HepG2 (cell line): ENCODE measurements around the gene UNC5A. TPM values are rescaled to one million over a fixed set of nuclear protein-coding genes. Genes with fewer than 3 reads are reported as not detected.

Experiments used
- ATAC-seq: fragments of 200-7000 bp; cut with Tn5 transposase; 3 replicates; pipeline ENCODE4 v1.9.1; 2020; ENCODE audit warnings: mild to moderate bottlenecking, moderate library complexity
- BruUV-seq: library from RNA; stranded (reverse); fragments of 400-500 nt; replicated peaks from 2 replicates; lab custom pipeline; 2021; lab: Mats Ljungman, UMichigan
- CTCF ChIA-PET: fragments of 300-600 bp; formaldehyde crosslinking; extraction: SDS; loops from one replicate; lab custom pipeline; 2021; ENCODE audit warnings: low total read pairs, inconsistent platforms, low intra/inter-chr PET ratio; lab: Yijun Ruan, JAX
- POLR2A ChIA-PET: fragments of 350-600 bp; sonication (Branson Sonifier 250); formaldehyde crosslinking; loops from one replicate; lab custom pipeline; 2020; ENCODE audit warnings: antibody characterized with exemption, inconsistent platforms; lab: Yijun Ruan, JAX
- DNase-seq: peaks from one replicate; pipeline ENCODE4 v3.0.0-alpha.2; 2015; ENCODE audit warnings: low spot score
- FAIRE-seq: peaks from 3 replicates; lab custom pipeline; 2011; peaks lifted over from hg19 to GRCh38; lab: Jason Lieb, UNC
- H2AFZ ChIP-seq: one replicate; pipeline ENCODE4 v1.6.1; 2011; ENCODE audit warnings: low read length, inconsistent platforms
- H3K27ac ChIP-seq: fragments of 300-600 bp; 3 replicates; pipeline ENCODE4 v1.8.0; 2011; ENCODE audit warnings: mixed run types, mild to moderate bottlenecking, mixed read lengths, low read length, inconsistent platforms; ENCODE audit not compliant: insufficient read depth; ENCODE audit errors: extremely low read length
- H3K27me3 ChIP-seq, 2 experiments: fragments of 200-600 bp in 1 of 2; 2 replicates in 1 of 2; 3 replicates in 1 of 2; pipeline versions ENCODE4 v1.6.0 to v1.8.0; 2011; ENCODE audit warnings: low read length in 2 of 2, mild to moderate bottlenecking in 2 of 2, moderate library complexity in 2 of 2, inconsistent platforms in 1 of 2; ENCODE audit not compliant: insufficient read depth in 2 of 2, control insufficient read depth in 1 of 2
- H3K36me3 ChIP-seq, 2 experiments: fragments of 200-600 bp in 1 of 2; replicated peaks in 1 of 2; 2 replicates in 1 of 2; 3 replicates in 1 of 2; pipeline versions ENCODE4 v1.5.1 to v1.8.0; 2011; ENCODE audit warnings: low read length in 2 of 2, inconsistent platforms in 1 of 2; ENCODE audit not compliant: insufficient read depth in 2 of 2, control insufficient read depth in 1 of 2
- H3K4me1 ChIP-seq: 2 replicates; pipeline ENCODE4 v1.5.1; 2012; ENCODE audit warnings: low read length, inconsistent platforms; ENCODE audit not compliant: insufficient read depth
- H3K4me2 ChIP-seq: 2 replicates; pipeline ENCODE4 v1.6.0; 2011; ENCODE audit warnings: low read depth, low read length, inconsistent platforms
- H3K4me3 ChIP-seq, 3 experiments: fragments of 200-600 bp in 1 of 3; sonication (generic), shearing (Covaris generic) in 1 of 3; replicated peaks in 1 of 3; 2 replicates each; pipeline ENCODE4 v1.5.1; 2011 to 2016; ENCODE audit warnings: low read length in 3 of 3, inconsistent platforms in 2 of 3, low read depth in 2 of 3, mild to moderate bottlenecking in 2 of 3, control low read depth in 1 of 3, mixed read lengths in 1 of 3; ENCODE audit not compliant: insufficient read depth in 1 of 3
- H3K79me2 ChIP-seq: one replicate; pipeline ENCODE4 v1.6.1; 2011; ENCODE audit warnings: low read length, inconsistent platforms; ENCODE audit not compliant: insufficient read depth
- H3K9ac ChIP-seq: 2 replicates; pipeline ENCODE4 v1.6.0; 2011; ENCODE audit warnings: mild to moderate bottlenecking, low read depth, low read length, inconsistent platforms; ENCODE audit not compliant: insufficient read depth
- H3K9me3 ChIP-seq: 2 replicates; pipeline ENCODE4 v1.5.1; 2012; ENCODE audit warnings: mild to moderate bottlenecking, low read length
- H4K20me1 ChIP-seq: 2 replicates; pipeline ENCODE4 v1.6.0; 2011; ENCODE audit warnings: inconsistent platforms, mild to moderate bottlenecking, low read length, moderate library complexity; ENCODE audit not compliant: insufficient read depth
- AGO2 ChIP-seq: fragments of 200-400 bp; formaldehyde crosslinking; optimal IDR thresholded peaks from 2 replicates; pipeline ENCODE3; 2017; ENCODE audit warnings: mild to moderate bottlenecking, low read depth, low read length, moderate library complexity
- AKAP8 ChIP-seq: sonication (generic); formaldehyde crosslinking; IDR thresholded peaks from 2 replicates; pipeline ENCODE4 v1.5.1; 2020; ENCODE audit warnings: mild to moderate bottlenecking, missing genetic modification reagents
- CCDC6 ChIP-seq: sonication (generic); formaldehyde crosslinking; IDR thresholded peaks from 2 replicates; pipeline ENCODE4 v1.8.1; 2022; ENCODE audit warnings: mild to moderate bottlenecking, missing genetic modification reagents, moderate library complexity
- EED ChIP-seq: sonication (generic); formaldehyde crosslinking; IDR thresholded peaks from 2 replicates; pipeline ENCODE4 v1.5.0; 2020; ENCODE audit warnings: mild to moderate bottlenecking, missing genetic modification reagents
- FOXA3 ChIP-seq: IDR thresholded peaks from 2 replicates; pipeline ENCODE4 v1.6.1; 2016; ENCODE audit warnings: missing genetic modification reagents, missing compliant biosample characterization
- HOXA9 ChIP-seq: sonication (generic); formaldehyde crosslinking; IDR thresholded peaks from 2 replicates; pipeline ENCODE4 v1.8.1; 2022; ENCODE audit warnings: missing genetic modification reagents, mild to moderate bottlenecking, moderate library complexity, borderline replicate concordance
- JARID2 ChIP-seq: sonication (generic); formaldehyde crosslinking; IDR thresholded peaks from 2 replicates; pipeline ENCODE4 v1.8.1; 2023; ENCODE audit warnings: missing genetic modification reagents, inconsistent platforms; ENCODE audit not compliant: insufficient replicate concordance
- NPAS2 ChIP-seq: sonication (generic); formaldehyde crosslinking; IDR thresholded peaks from 2 replicates; pipeline ENCODE4 v1.8.0; 2022; ENCODE audit warnings: mild to moderate bottlenecking, missing genetic modification reagents, borderline replicate concordance
- NR2F2 ChIP-seq: IDR thresholded peaks from 2 replicates; pipeline ENCODE4 v1.6.1; 2012; ENCODE audit warnings: low read depth, inconsistent platforms, borderline replicate concordance
- RARA ChIP-seq: IDR thresholded peaks from 2 replicates; pipeline ENCODE4 v1.6.1; 2016; ENCODE audit warnings: missing genetic modification reagents, missing compliant biosample characterization
- RCOR2 ChIP-seq: IDR thresholded peaks from 2 replicates; pipeline ENCODE4 v1.6.1; 2016; ENCODE audit warnings: missing biosample characterization, missing genetic modification reagents
- U2AF1 ChIP-seq: fragments of 200-400 bp; formaldehyde crosslinking; optimal IDR thresholded peaks from 2 replicates; pipeline ENCODE3; 2017; ENCODE audit warnings: mild to moderate bottlenecking, low read depth, low read length
- ZBTB21 ChIP-seq: sonication (generic); formaldehyde crosslinking; IDR thresholded peaks from 2 replicates; pipeline ENCODE4 v1.4.0; 2020; ENCODE audit warnings: missing genetic modification reagents
- ZNF607 ChIP-seq: sonication (generic); formaldehyde crosslinking; IDR thresholded peaks from 2 replicates; pipeline ENCODE4 v1.5.1; 2020; ENCODE audit warnings: missing genetic modification reagents, mild to moderate bottlenecking, borderline replicate concordance
- WGBS: methylation state at CpG from one replicate; pipeline ENCODE4 v1.1.6; 2017; ENCODE audit warnings: low lambda C conversion rate; 5-methylcytosine and 5-hydroxymethylcytosine counted together
- in situ Hi-C: cut with HindIII; loops from 2 replicates; pipeline ENCODE4 v1.10.0; 2017; ENCODE audit warnings: low pct_unique_long_range_greater_than_20kb; ENCODE audit not compliant: extremely low pct_ligation_motif_present
- intact Hi-C: fragments of 100-400 bp; cut with micrococcal nuclease; formaldehyde crosslinking; loops from one replicate; pipeline ENCODE4 v1.10.0; 2022; ENCODE audit not compliant: unreplicated experiment
- polyA plus RNA-seq, 8 experiments: library from polyadenylated mRNA; depleted of rRNA in 3 of 8; stranded (reverse) in 7 of 8; unstranded in 1 of 8; fragments of >200 nt; fragmentation: Illumina TruSeq in 4 of 8; extraction: Trizol in 4 of 8; gene quantifications; 2 replicates each; pipeline versions ENCODE4 v1.2.1 to v1.2.3, GENCODE V29; 2011 to 2016; ENCODE audit warnings: low read depth in 4 of 8, missing spikeins in 1 of 8, mixed read lengths in 1 of 8; ENCODE audit not compliant: insufficient read depth in 1 of 8
- total RNA-seq, 5 experiments: library from RNA; depleted of rRNA; stranded (reverse); fragments of >200 nt; fragmentation: Illumina TruSeq; extraction: Trizol; gene quantifications; 2 replicates each; pipeline ENCODE4 v1.2.3, GENCODE V29; 2016; ENCODE audit warnings: low read depth in 1 of 5
- TF ChIP-seq, protein P1 (sequence below): sonication (generic); formaldehyde crosslinking; IDR thresholded peaks from 2 replicates; pipeline ENCODE4 v1.4.0; 2020; ENCODE audit warnings: missing genetic modification reagents, borderline replicate concordance
- TF ChIP-seq, protein P2 (sequence below): sonication (generic); formaldehyde crosslinking; IDR thresholded peaks from 2 replicates; pipeline ENCODE4 v1.8.1; 2023; ENCODE audit warnings: mild to moderate bottlenecking, missing genetic modification reagents

Gene UNC5A
- total and polyA plus RNA-seq, 2 of the 13 experiments (the other 11 are each of a cell fraction or from before 2014, with no cell fraction given), result not detected

DNA sequence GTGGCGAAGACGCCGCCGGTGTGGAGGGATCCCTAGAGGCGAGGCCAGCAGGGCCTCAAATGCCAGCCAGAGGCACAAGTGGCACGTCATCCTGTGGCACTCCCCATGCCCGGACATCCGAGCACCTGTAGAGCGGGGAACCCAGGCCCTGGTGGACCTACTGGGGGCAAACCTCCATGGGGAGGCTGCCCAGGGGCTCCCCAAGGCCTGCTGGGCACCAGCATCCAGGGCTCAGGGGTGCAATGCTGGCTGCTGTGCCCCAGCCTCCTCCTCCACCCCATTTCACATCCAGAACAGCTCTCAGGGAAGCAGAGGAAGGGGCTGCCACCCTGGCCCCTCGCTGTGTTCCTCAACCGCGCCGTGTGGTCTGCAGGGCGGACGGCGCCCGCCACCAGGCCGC is 45.2 kb downstream of the UNC5A start:
- no peaks in the 10 kb centered on the region for H3K36me3 ChIP-seq
- H3K4me2 ChIP-seq, result no peak overlapping the region
- TF ChIP-seq CCDC6 (CRISPR knock-in tag), result no peak
- no peak for TF ChIP-seq NR2F2
- no peak for TF ChIP-seq EED (CRISPR knock-in tag)
- no peak for TF ChIP-seq ZNF607 (CRISPR knock-in tag)
- TF ChIP-seq FOXA3 (CRISPR knock-in tag), result no peak
- no peak for TF ChIP-seq AKAP8 (CRISPR knock-in tag)
- TF ChIP-seq NPAS2 (CRISPR knock-in tag), result no peak
- no peak for TF ChIP-seq ZBTB21 (CRISPR knock-in tag)
- no peak for TF ChIP-seq U2AF1
- TF ChIP-seq RCOR2, result no peak
- TF ChIP-seq JARID2 (CRISPR knock-in tag), result no peak
- TF ChIP-seq HOXA9 (CRISPR knock-in tag), result no peak
- TF ChIP-seq, protein P1, sequence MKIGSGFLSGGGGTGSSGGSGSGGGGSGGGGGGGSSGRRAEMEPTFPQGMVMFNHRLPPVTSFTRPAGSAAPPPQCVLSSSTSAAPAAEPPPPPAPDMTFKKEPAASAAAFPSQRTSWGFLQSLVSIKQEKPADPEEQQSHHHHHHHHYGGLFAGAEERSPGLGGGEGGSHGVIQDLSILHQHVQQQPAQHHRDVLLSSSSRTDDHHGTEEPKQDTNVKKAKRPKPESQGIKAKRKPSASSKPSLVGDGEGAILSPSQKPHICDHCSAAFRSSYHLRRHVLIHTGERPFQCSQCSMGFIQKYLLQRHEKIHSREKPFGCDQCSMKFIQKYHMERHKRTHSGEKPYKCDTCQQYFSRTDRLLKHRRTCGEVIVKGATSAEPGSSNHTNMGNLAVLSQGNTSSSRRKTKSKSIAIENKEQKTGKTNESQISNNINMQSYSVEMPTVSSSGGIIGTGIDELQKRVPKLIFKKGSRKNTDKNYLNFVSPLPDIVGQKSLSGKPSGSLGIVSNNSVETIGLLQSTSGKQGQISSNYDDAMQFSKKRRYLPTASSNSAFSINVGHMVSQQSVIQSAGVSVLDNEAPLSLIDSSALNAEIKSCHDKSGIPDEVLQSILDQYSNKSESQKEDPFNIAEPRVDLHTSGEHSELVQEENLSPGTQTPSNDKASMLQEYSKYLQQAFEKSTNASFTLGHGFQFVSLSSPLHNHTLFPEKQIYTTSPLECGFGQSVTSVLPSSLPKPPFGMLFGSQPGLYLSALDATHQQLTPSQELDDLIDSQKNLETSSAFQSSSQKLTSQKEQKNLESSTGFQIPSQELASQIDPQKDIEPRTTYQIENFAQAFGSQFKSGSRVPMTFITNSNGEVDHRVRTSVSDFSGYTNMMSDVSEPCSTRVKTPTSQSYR (CRISPR knock-in tag), result no peak
- TF ChIP-seq RARA (CRISPR knock-in tag), result no peak
- TF ChIP-seq, protein P2, sequence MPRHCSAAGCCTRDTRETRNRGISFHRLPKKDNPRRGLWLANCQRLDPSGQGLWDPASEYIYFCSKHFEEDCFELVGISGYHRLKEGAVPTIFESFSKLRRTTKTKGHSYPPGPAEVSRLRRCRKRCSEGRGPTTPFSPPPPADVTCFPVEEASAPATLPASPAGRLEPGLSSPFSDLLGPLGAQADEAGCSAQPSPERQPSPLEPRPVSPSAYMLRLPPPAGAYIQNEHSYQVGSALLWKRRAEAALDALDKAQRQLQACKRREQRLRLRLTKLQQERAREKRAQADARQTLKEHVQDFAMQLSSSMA (CRISPR knock-in tag), result no peak
- no peak for TF ChIP-seq AGO2
- 39% methylated on average over 9 of the region's 18 CpGs for WGBS
- H3K4me3 ChIP-seq, result no peak overlapping the region
- ChIA-PET POLR2A (no interaction called here), CTCF (no interaction called here)
- no peaks in the 10 kb centered on the region for H4K20me1 ChIP-seq
- DNase-seq, result no peak
- no peak for FAIRE-seq
- no peak for ATAC-seq
- no peaks in the 10 kb centered on the region for H3K9me3 ChIP-seq
- no peak overlapping the region for H2AFZ ChIP-seq
- no TSS peak for BruUV-seq
- no peaks in the 10 kb centered on the region for H3K79me2 ChIP-seq
- H3K4me1 ChIP-seq, result no peaks in the 10 kb centered on the region
- in situ Hi-C loops, result no loop called here
- H3K27me3 ChIP-seq, result peaks cover 21 to 85% of the 10 kb centered on the region in 2 experiments; a peak in 4 of 5 replicates
- H3K9ac ChIP-seq, result no peak overlapping the region
- H3K27ac ChIP-seq, result no peak overlapping the region
- intact Hi-C loops, result no loop called here
